NB4 (cell line): Measurements from ENCODE around the gene LCAT.

Experiments used
- DNase-seq: peaks from one replicate; pipeline ENCODE4 v3.0.0; 2010; ENCODE audit warnings: low read depth
- H3K4me3 ChIP-seq: one replicate; pipeline ENCODE4 v1.5.1; 2011; ENCODE audit warnings: mild to moderate bottlenecking, low read depth, low read length, moderate library complexity
- CTCF ChIP-seq: IDR thresholded peaks from one replicate; pipeline ENCODE4 v1.5.1; 2012; ENCODE audit warnings: low read depth, low read length
- MAX ChIP-seq: IDR thresholded peaks from 2 replicates; pipeline ENCODE4 v1.6.1; 2011; ENCODE audit warnings: low read depth, low read length
- MYC ChIP-seq: IDR thresholded peaks from 2 replicates; pipeline ENCODE4 v1.6.1; 2011; ENCODE audit warnings: low read depth, low read length
- POLR2A ChIP-seq: IDR thresholded peaks from 2 replicates; pipeline ENCODE4 v1.6.1; 2011; ENCODE audit warnings: mild to moderate bottlenecking; ENCODE audit not compliant: insufficient read length; ENCODE audit errors: extremely low read depth

LCAT gene

GRCh38 chr16:67943619-67944504 is at the start of gene LCAT:
Gene LCAT, minus strand, starts transcription at chr16:67944120. Its CDS starts 19 bp downstream, at chr16:67944101.
- DNase-seq, result no peak
- no peak within 1 kb of the TSS for H3K4me3 ChIP-seq
- TF ChIP-seq MYC, result no peak
- TF ChIP-seq MAX, result no peak
- TF ChIP-seq CTCF, result no peak
- no peak for TF ChIP-seq POLR2A

DNA sequence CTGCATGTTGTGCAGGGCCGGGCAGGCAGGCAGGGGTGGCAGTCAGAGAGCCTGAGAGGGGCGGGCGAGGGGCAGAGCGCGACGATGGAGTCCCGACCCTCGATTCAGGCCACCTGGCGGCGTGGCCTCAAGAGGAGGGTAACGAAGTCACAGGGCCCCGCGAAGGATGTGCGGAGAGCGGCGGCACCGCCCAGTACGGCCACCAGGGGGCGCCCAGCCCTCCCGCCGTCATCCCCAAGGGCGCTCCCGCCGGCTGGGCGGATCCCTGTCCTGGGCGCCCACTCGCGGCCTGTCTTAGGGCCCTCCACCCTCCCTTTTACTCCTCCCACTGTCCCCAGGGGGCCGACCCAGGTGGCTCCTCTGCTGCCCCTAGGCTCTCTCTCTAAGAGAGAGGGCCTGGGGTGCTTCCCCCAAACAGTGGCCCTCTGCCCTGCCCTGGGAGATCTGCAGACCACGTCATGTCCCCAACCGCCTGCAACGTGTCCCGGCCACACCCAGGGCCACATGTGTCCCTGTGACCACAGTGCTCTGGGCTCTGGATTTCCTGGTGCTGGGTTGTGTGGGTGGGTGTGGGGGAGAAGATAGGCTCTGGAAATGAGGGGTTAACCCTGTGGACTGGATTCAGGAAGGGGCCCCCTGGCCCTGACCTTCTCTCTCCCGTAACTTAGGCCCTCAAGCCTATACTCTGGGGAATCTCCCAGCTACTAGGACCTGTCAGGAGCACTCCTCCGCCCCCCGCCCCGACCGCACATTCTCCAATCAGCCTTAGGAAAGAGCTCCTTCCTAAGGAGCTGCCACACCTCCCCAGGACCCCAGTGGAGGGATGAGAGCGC is 49.5 kb upstream of the LCAT start:
- TF ChIP-seq CTCF (peak; percentile 91), POLR2A (no peak), MAX (no peak; the same call in 1 of the 2 replicates), MYC (peak; percentile 8; the same call in 1 of the 2 replicates)
- no peak overlapping the region for H3K4me3 ChIP-seq
- peak; percentile 88 for DNase-seq

GRCh38 chr16:67992661-67993206 is 48.8 kb upstream of the LCAT start:
- no peak overlapping the region for H3K4me3 ChIP-seq
- no peak for TF ChIP-seq MYC
- no peak for TF ChIP-seq POLR2A
- no peak for TF ChIP-seq MAX
- no peak for TF ChIP-seq CTCF

GRCh38 chr16:67990018-67990386 is 46.1 kb upstream of the LCAT start:
- no peak for TF ChIP-seq MYC
- TF ChIP-seq MAX, result no peak
- TF ChIP-seq POLR2A, result no peak
- TF ChIP-seq CTCF, result no peak
- H3K4me3 ChIP-seq, result no peak overlapping the region
- DNase-seq, result no peak

More at GRCh38 chr16:67992661-67993206, 48.8 kb upstream of the LCAT start:
- DNase-seq, result no peak

DNA sequence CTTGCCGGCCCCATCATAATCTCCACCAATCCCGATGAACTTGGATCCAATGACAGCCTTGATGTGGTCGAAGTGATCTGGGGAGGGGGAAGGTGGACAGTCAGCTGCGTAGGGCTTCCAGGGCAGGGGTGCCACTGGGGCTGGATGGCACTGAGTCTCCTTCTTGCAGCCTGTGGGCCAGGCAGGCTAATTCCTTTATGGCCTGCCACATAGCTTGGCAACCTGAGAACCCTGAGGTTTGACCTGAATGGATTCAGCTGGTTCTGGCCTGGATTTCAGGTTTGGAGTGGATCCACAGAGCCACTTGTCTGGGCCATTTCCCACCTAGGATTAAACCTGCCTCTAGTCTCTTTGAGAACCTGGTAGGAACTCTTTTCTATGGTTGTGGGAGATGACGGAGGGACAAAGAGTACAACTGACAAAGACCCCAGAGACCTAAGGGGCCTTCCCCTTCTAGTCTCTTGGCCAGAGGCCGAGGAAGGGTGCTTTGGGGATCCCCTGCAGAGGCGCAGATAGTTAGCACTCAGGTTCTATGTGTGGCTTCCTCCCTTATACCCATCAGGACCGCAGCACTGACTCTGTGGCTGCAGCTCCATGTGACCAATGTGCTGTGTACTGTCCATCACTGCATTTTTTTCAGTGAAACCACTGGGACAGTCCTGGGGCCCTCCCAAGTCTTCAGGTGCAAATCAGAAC is 45.5 kb upstream of the LCAT start:
- no peak for TF ChIP-seq CTCF
- no peak for TF ChIP-seq MYC
- no peak for TF ChIP-seq MAX
- no peak for TF ChIP-seq POLR2A
- no peak overlapping the region for H3K4me3 ChIP-seq
- DNase-seq, result no peak
